Measurements from ENCODE around the gene PON3. TPM values are rescaled to one million over a fixed set of nuclear protein-coding genes. Genes with fewer than 3 reads are reported as not detected.

PON3 gene
- polyA plus RNA-seq (ENCODE audit: insufficient read length in 3 of 3), result 1 to 10 TPM; 1.7 to 3.3 (median 2.2) TPM
- long read RNA-seq, donor 1, partial matches to known transcripts, result 0 of 1 reads
- long read RNA-seq, donor 1, other reads (novel, unspliced or antisense), result 0 of 1 reads
- long read RNA-seq, donor 2, partial matches to known transcripts, result 0 of 1 reads
- long read RNA-seq, donor 2, other reads (novel, unspliced or antisense), result 0 of 1 reads
- long read RNA-seq, donor 3, result 0 reads
- long read RNA-seq, donor 4, result 0 reads
- long read RNA-seq, donor 5, result 0 reads
- long read RNA-seq, donor 6, result 0 reads
- long read RNA-seq, donor 7, result 0 reads
- long read RNA-seq, donor 8, result 0 reads
- long read RNA-seq, donor 9, result 0 reads
- long read RNA-seq, donor 10, partial matches to known transcripts, result 0 of 1 reads
- long read RNA-seq, donor 10, other reads (novel, unspliced or antisense), result 0 of 1 reads
- long read RNA-seq, donor 11, partial matches to known transcripts, result 0 of 2 reads
- long read RNA-seq, donor 11, other reads (novel, unspliced or antisense), result 0 of 2 reads
- long read RNA-seq, donor 12, result 0 reads
- long read RNA-seq, donor 13, partial matches to known transcripts, result 0 of 2 reads
- long read RNA-seq, donor 13, other reads (novel, unspliced or antisense), result 0 of 2 reads
- long read RNA-seq, donor 14, result 0 reads
- long read RNA-seq, donor 15, result 0 reads
- long read RNA-seq, donor 16, result 0 reads

DNA sequence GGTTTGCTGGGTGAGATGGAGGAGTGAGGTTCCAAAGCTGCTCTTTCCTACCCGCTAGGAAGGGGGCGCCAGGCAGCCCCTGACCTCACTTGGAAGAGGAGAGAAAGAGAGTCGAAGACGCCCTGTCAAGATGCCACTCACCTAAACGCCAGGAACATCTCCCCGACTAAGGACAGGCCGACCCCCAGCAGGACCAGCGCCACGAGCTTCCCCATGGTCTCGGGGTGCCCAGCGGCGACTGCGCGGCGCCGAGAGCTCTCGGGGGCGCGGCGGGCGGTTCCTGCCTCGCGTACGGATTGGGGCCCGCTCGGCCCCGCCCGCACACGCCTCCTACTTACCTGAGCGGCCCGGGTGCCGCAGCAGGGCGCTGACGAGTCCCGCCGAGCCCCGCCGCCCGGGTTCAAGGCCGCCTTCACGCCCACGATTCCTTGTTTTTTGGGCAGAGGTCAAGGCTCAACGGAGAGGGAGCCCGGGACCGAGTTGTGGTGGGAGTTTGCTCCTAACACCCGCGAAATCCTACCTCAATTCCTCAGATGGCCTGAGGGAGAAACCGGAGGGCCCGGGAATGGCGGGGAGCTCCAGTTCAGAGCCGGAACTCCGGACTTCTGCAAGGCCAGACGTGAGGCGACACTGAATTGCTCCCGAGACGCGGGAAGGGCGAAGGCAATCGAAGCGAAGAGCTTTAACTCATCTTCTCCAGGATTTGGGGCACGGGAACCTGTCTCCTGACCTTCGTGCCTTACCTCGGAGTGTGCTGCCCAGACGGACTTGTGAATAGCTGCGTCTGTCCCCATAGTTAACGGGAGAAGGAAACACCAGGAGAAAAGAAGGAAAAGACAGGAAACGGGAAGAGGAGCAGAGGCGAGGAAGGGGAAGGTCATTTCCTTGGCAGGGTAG lies at the start of gene PON3:
TSS of gene PON3 (minus strand) at position 240 of the 897 bp plus-strand sequence. CDS start at position 215, 25 bp downstream.
- DNase-seq, result no peak

DNA sequence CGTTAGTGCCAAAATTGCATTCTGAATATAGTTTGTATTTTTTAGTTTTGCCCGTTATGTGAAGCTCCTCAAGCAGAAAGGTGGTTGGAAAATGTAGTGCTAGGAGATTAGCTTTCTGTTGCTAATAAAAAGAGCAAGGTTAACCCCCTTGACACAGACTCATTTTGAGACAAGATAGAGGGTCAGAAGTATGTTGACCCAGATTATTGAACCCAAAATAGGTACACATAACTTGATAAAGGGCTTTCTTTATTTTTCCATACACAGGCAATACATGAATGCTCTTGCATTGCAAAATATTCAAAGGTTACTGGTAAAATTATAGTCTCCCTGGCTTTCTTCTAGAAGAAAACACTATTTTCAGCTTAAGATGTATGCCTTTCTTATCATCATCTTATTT lies 48.6 kb upstream of the PON3 start:
- DNase-seq, result no peak

DNA sequence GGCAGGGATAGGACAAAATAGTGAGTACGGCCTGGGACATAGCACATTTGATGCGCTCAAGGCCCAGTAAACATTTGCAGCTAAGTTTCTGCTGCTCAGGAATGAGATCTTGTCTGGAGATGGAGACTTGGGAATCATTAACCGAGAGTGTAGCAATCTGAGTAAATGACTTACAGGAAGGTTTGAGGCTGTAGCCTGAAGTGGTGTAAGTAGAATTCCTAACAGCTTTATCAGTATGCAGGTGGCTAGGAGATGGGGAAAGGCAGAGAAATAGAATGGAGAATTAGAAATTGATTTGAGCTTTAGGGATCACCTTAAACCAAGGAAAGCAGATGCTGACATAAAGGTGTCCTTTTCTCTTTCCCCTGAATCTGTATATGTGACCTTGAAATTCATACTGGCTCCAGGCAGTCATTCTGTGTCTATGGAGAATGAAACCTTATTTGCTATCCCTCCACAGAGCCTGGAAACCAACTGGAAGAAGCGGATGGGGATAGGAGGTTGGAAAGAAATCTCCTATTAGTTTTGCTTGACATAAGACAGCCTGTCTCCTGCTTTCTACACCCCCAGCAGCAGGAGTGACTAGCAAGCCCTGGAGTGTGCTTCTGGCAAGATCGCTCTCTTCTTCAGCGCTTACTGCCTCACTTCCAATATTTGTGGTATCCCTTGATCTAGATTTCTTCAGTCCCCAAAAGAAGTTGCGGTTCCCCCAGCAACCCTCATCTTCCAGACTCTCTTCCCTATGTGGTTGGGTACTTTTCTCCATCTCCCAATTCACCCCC lies 45.1 kb upstream of the PON3 start:
- DNase-seq, result peak; percentile 78

DNA sequence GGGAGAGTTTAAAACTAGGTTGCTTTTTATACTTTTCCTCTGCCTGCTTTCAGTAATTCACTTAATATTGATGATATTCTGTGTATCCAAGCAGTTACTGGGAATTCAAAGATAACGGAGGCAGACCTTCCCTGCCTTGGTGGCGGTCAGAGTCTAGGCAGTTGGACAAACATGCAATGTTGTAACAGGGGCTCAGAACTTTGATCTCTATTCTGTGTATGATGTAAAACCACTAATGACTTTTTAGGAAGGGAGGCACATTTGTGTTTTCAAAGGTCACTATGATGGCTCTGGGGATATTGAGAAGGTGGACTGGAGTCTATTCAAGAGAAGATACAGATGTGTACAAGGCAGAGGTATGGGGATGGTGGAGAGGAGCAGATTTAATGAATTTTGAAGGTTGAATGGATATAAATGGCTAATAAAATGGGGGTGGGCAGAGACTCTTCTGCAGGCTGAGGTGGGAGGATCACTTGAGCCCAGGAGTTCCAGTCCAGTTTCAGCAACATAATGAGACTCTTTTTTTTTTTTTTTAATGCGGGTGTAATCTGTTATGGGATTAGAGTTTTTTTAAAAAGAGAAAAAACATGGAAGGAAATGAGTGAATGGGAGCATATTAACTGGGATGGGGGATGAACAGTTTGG lies 44.3 kb upstream of the PON3 start:
- DNase-seq, result no peak

DNA sequence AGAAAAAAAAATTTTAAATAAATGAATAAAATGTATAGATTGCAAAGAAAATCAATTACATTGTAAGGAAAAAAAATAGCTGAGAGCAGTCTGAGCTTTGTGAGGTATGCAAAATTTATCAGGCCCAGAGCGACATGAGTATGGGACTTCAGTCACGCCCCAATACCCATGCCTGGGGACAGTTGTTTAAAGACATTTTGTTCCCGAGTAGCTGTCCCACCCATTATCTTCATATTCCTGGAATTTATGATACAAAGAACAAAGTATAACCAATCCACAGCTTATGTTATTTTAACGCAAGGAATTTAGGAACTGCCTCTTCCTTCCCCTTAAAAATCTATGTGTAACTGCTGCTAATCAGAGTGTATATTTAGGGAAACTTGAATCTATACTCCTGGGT lies 40.2 kb upstream of the PON3 start:
- no peak for DNase-seq

DNA sequence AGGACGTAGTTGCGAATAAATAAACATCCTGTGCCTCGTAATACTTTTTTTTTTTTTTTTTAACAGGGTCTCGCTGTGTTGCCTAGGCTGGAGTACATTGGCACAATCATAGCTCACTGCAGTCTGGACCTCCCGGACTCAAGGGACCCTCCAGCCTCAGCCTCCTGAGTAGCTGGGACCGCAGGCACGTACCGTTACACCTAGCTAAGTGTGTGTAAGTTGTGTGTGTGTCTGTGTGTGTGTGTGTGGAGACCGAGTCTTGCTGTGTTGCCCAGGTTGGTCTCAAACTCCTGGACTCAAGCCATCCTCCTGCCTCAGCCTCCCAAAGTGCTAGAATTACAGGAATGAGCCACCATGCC lies 39.2 kb upstream of the PON3 start:
- no peak for DNase-seq

DNA sequence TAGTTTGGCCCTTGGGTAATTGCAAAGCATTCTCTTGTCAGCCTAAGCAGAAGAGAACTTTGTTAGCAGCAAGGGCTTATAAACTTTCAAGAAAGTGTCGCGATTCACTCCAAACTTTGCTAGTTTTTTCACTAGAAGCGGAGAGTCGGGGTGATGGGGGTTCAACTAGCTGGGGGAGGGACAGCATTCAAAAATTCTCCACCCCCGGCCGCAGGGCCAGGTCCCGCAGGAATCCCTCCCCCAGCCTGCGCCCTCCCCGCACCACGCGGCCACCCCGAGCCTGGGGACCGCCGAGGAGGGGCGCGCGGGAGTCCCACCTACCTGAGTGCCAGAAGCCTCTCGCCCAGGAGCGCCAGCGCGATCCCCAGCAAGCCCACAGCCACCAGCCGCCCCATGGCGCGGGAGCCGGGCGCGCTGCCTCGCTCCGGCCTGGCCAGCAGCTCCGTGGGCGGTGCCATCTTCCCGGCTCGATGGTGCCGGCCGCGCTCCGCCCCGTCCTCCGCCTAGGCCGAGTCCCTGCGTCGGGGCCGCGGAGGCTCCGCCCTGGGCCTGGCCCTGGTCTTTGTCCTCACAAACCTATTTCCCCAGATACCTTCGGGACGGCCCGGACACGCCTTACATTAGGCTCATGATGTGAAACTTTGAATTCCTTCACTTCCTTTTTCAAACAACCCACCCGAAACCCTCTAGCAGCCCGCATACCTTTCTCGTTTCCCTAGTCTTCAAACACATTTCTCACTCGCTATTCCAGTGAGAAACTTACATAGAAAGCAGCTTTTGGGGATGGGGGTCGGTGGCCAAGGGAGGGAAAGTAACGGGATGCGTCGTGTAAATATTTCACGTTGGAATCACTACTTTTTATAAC lies 38.6 kb upstream of the PON3 start, which contains the start of gene PON2:
TSS of gene PON2 (minus strand) at position 472 of the 865 bp plus-strand sequence. CDS start at position 395, 77 bp downstream.
- DNase-seq, result peak; percentile 81

DNA sequence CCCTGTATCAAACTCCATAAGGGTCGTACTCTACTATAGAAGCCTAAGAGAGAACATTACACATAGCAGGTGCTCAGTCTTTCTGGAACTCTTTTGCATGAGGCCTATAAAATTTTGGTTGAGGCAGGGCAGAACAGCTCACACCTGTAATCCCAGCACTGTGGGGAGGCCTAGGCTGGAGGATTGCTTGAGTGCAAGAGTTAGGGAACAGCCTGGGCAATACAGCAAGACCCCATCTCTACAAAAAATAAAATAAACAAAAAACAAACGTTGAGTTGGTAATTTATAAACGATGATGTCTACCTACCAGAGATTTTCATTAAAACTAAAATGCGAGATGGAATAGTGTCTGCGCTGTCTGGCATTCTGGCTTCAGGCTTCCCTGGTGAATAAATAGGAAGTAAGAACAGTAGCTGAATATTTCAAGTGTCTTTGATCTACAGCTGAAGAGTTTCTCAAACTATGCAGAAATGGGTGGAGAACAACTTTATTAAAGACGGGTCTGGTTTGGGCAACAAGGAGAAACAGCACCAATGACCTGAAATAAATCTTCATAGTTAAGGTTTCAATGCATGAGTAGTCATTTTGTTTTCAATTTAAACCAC lies 37.9 kb upstream of the PON3 start:
- peak; percentile 27 for DNase-seq

DNA sequence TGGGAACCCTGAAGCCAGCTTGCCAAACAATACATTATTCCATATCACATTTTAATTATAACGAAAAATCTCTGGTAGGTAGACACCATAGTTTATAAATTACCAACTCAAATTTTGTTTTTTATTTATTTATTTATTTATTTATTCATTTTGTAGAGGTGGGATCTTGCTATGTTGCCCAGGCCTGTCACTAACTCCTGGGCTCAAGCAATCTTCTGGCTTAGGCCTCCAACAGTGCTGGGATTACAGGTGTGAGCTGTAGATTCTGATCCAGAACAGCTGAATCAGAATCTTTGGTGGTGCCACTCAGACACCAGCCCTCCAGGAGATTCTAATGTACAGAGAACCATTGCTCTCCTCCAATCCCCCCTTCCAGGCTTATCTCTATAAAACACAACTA lies 37.0 kb upstream of the PON3 start:
- no peak for DNase-seq

DNA sequence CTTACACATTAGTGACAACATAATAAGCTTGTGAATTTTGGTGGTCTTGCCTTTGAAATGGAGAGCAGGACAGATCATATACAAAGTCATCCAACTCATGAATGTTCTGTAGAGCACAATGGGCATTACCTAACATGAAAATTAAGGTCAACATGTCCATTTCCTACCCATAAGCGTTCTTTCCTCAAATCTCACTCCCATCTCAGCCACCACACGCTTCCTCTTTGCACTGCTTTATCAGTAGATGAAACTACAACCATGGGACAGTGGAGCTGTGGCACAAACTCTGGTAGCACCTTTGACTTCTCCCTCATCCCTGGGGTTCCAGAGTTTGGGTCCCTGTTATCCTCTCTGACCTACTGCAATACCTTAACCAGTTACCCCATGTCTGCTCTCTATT lies 36.4 kb upstream of the PON3 start:
- no peak for DNase-seq

DNA sequence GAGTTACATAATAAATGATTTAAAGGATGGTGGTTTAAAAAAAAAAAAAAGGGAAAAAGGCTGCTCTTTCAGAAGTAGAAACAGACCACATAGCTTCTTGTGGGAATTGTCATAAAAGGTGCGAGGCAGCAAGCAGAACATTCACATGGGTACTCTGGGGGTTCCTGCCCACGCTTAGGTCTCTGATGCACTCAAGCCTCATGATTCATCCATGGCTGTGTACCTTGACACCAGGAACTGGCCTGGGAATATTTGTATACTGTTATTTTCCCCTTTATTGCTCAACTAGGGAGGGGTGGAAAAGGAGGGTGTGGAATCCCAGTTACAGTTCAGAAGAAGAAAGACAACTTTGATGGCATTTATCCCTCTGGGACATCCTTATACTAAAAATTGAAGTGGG lies 34.7 kb upstream of the PON3 start:
- DNase-seq, result no peak

DNA sequence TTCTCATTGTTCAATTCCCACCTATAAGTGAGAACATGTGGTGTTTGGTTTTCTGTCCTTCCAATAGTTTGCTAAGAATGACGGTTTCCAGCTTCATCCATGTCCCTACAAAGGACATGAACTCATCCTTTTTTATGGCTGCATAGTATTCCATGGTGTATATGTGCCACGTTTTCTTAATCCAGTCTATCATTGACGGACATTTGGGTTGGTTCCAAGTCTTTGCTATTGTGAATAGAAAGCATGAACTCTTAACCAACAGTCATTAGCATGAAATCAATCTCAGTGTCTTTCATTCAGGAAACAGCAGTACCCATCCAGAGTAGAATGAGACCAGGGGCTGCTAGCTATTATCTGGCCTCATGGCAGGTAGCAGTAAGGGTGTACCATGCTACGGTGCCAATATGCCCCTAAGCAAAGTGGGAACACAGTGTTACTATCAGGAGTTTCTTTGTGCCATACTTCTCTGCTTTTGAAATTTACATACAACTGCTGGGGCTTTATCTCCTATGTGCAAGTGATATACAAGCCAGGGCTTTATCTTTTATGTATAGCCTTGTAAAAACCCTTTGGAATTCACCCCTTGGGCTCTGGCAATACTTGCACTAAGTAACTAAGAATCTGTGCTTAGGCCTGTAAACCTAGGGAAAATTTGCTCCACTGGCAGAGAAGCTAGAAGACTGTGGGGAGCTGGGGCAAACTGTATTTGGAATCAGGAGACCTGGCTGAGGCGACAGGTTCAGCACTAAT lies 33.2 kb upstream of the PON3 start:
- no peak for DNase-seq

DNA sequence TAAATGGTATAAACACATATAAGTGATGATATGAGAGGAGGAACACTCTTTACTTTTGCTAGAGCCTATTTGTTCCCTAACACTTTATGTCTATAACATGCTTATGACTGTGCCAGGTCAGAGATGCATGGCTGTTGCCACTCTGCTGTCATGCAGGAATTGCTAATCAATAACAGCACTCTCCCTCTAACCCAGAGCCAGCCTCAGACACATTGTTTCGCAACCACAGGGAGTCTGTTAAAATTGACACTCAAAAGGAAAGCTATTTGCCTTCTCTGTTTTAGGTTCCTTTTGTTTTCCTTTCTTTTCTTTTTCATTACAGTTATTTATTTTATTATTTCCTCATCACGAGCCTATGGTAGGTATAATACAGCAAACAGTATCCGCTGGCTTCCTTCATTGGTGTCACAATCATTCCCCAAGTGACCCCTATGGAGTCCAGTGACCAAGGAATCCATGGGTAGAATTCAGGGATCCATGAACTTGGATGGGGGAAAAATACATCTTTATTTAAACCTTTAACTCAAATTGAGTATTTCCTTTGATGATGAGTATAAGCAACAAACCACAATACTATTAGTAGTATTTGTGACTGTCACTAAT lies 31.8 kb upstream of the PON3 start:
- no peak for DNase-seq

DNA sequence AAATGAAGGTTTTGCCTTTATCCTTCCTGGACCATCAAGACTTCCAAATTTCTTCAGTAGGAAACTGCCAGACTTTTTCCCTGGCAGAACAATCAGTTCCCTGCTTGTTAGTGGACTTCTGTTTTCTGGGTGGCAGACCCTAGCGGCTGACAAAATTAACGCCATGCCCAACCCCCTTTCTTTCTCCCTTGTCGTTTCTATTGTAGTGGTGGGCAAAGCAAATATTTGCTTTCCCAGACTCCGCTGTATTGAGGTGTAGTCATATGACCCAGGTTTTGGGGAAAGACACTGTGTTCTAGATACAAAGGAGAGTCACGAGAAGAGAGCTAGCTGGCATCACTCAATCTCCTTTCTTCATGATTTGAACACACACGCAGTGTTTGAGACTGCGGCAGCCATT lies 31.0 kb upstream of the PON3 start:
- DNase-seq, result no peak

DNA sequence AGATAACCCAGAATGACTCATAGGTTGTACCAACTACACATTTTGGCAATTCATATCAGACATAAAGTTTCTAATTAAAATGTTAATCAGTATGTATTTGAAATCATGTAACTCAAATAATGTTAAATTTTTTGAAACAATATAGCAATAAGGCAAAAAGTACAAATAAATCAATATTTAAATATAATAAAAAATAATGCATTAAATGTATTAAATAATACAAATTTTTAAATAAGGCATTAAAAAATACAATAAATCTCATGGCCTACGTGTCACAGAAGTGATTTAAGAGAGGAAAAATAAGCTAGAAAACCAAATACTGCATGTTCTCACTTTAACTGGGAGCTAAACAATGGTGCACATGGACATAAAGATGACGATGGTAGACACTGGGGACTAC lies 29.5 kb upstream of the PON3 start:
- DNase-seq, result no peak

DNA sequence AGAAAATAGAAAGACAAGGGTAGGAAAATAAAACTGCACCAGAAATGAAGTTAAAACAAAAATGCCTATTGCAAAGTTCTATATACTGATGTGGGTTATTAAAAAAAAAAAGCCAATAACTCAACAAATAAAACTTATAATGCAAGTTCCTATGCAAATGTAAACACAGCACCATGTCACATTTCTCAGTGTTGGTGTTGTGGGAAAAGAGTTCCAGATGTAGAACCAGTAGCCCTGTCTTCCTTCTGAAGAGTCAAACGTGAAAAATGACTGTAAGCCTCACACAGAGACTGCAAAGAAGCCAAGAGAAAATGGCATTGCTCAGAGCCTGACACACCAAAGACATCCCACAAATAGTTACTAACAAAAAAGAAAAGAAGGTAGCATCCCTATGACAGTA lies 28.5 kb upstream of the PON3 start:
- no peak for DNase-seq

DNA sequence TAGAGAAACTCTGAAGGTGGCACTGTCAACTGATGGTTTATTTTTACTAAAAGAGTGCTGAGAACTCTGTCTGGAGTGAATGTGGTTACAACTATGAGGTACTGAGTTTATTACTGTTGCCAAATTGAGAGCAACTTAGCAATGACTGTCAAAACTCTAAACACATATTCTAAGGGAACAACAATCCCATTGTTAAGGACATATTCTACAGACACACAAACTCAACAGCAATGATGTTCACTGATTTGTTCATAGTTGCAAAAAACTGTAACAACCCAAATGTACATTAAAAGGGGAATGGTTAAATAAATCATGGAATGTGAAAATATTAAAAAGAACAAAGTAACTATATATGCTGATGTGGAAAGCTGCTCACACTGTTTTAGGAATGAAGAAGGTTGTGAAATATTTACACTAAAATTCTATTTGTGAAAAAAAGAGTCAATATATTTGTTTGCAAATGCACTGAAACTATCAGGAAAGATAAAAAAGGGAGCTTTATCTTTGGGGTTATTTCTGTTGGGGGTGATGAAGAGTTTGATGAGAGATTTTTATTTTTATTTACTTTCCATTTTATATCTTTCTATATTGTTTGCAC lies 25.8 kb upstream of the PON3 start:
- DNase-seq, result no peak
